GM12878 (cell line): ENCODE results near the gene COL4A1. TPM values are rescaled to one million over a fixed set of nuclear protein-coding genes. Genes with fewer than 3 reads are reported as not detected.

Experiments
- ATAC-seq: fragments of 200-7000 bp; cut with Tn5 transposase; 3 replicates; pipeline ENCODE4 v1.9.1; 2020; ENCODE audit warnings: mild to moderate bottlenecking, moderate library complexity
- BruUV-seq: library from RNA; stranded (reverse); fragments of 400-500 nt; replicated peaks from 2 replicates; lab custom pipeline; 2021; lab: Mats Ljungman, UMichigan
- CTCF ChIA-PET: fragments of 300-600 bp; sonication (Branson Sonifier 250); formaldehyde crosslinking; extraction: SDS; loops from one replicate; lab custom pipeline; 2021; ENCODE audit warnings: inconsistent platforms; lab: Yijun Ruan, JAX
- POLR2A ChIA-PET: fragments of 350-600 bp; formaldehyde crosslinking; extraction: SDS; loops from one replicate; lab custom pipeline; 2021; ENCODE audit warnings: inconsistent platforms; lab: Charles Lee
- RAD21 ChIA-PET: fragments of 300-600 bp; sonication (Branson Sonifier 250); formaldehyde crosslinking; loops from one replicate; lab custom pipeline; 2023; ENCODE audit warnings: antibody characterized with exemption; ENCODE audit not compliant: unreplicated experiment; lab: Charles Lee
- SMC1A ChIA-PET: fragments of 300-600 bp; sonication (Branson Sonifier 250); formaldehyde crosslinking; loops from one replicate; lab custom pipeline; 2023; ENCODE audit not compliant: unreplicated experiment, uncharacterized antibody; lab: Charles Lee
- DNase-seq: peaks from one replicate; pipeline ENCODE4 v3.0.0-alpha.2; 2011; ENCODE audit warnings: low read depth, low spot score
- FAIRE-seq: peaks from 3 replicates; lab custom pipeline; 2011; peaks lifted over from hg19 to GRCh38; lab: Jason Lieb, UNC
- H2AFZ ChIP-seq: 2 replicates; pipeline ENCODE4 v1.6.0; 2011; ENCODE audit warnings: low read depth, low read length, control low read depth; ENCODE audit not compliant: control insufficient read depth
- H3K27ac ChIP-seq: 2 replicates; pipeline ENCODE4 v1.5.1; 2011; ENCODE audit warnings: control low read depth; ENCODE audit not compliant: control insufficient read depth, insufficient read depth
- H3K27me3 ChIP-seq, 2 experiments: replicated peaks in 1 of 2; 2 replicates each; pipeline versions ENCODE4 v1.6.0 to v1.6.1; 2011; ENCODE audit warnings: low read length in 1 of 2; ENCODE audit not compliant: control insufficient read depth in 2 of 2, insufficient read depth in 2 of 2
- H3K36me3 ChIP-seq, 2 experiments: 2 replicates each; pipeline ENCODE4 v1.5.1; 2011; ENCODE audit warnings: low read length in 1 of 2; ENCODE audit not compliant: control insufficient read depth in 2 of 2, insufficient read depth in 2 of 2
- H3K4me1 ChIP-seq: 2 replicates; pipeline ENCODE4 v1.6.1; 2011; ENCODE audit warnings: mild to moderate bottlenecking, low read length, moderate library complexity, mixed read lengths; ENCODE audit not compliant: control insufficient read depth, insufficient read depth
- H3K4me2 ChIP-seq: 2 replicates; pipeline ENCODE4 v1.6.0; 2011; ENCODE audit warnings: control low read depth; ENCODE audit not compliant: control insufficient read depth, insufficient read depth
- H3K4me3 ChIP-seq: fragments of 200-600 bp; sonication (generic); 2 replicates; pipeline ENCODE4 v1.5.1; 2016
- H3K79me2 ChIP-seq: 2 replicates; pipeline ENCODE4 v1.6.0; 2011; ENCODE audit warnings: low read length; ENCODE audit not compliant: control insufficient read depth, insufficient read depth
- H3K9ac ChIP-seq: 2 replicates; pipeline ENCODE4 v1.8.0; 2011; ENCODE audit warnings: low read length, control low read depth, mixed read lengths; ENCODE audit not compliant: control insufficient read depth, insufficient read depth
- H3K9me3 ChIP-seq: replicated peaks from 3 replicates; pipeline ENCODE4 v1.5.1; 2011; ENCODE audit warnings: mild to moderate bottlenecking, low read length; ENCODE audit not compliant: control insufficient read depth, insufficient read depth
- H4K20me1 ChIP-seq: 2 replicates; pipeline ENCODE4 v1.6.0; 2011; ENCODE audit not compliant: control insufficient read depth, insufficient read depth
- ATF7 ChIP-seq: fragments of 450-650 bp; IDR thresholded peaks from 2 replicates; pipeline ENCODE4 v1.6.1; 2016; ENCODE audit warnings: low read depth, mild to moderate bottlenecking
- EGR1 ChIP-seq, 2 experiments: IDR thresholded peaks; 1 replicate in 1 of 2; 2 replicates in 1 of 2; pipeline ENCODE4 v1.6.1; 2011 to 2012; ENCODE audit warnings: low read depth in 2 of 2, low read length in 2 of 2, borderline replicate concordance in 1 of 2, mild to moderate bottlenecking in 1 of 2, moderate library complexity in 1 of 2
- IKZF2 ChIP-seq, 2 experiments: fragments of 450-650 bp; IDR thresholded peaks; 2 replicates each; pipeline ENCODE4 v1.6.1; 2017; ENCODE audit warnings: mild to moderate bottlenecking in 2 of 2, moderate library complexity in 2 of 2
- MXI1 ChIP-seq: fragments of 150-350 bp; IDR thresholded peaks from 2 replicates; pipeline ENCODE4 v1.6.1; 2011; ENCODE audit warnings: low read depth, mild to moderate bottlenecking, inconsistent platforms, low read length, improper control_type of control experiment
- RAD21 ChIP-seq: IDR thresholded peaks from 2 replicates; pipeline ENCODE4 v1.6.1; 2011; ENCODE audit warnings: mild to moderate bottlenecking, low read depth, low read length, moderate library complexity; ENCODE audit not compliant: insufficient read depth
- WGBS: methylation state at CpG from one replicate; pipeline ENCODE4 v1.1.6; 2016; ENCODE audit warnings: low lambda C conversion rate; ENCODE audit not compliant: insufficient replicate concordance, insufficient coverage; ENCODE audit errors: missing lambda C conversion rate; 5-methylcytosine and 5-hydroxymethylcytosine counted together
- in situ Hi-C: fragments of 300-500 bp; cut with MboI; formaldehyde crosslinking; loops from 9 replicates; pipeline ENCODE4 v1.14.3; 2018; ENCODE audit warnings: mixed read lengths
- intact Hi-C: fragments of 100-400 bp; cut with micrococcal nuclease; formaldehyde crosslinking; loops from one replicate; pipeline ENCODE4 v1.14.2; 2022; ENCODE audit not compliant: unreplicated experiment
- polyA plus RNA-seq, 11 experiments: library from polyadenylated mRNA; depleted of rRNA in 4 of 11; unstranded in 6 of 11; stranded (reverse) in 5 of 11; fragments of >200 nt; fragmentation: Nextera tagmentation in 4 of 11; fragmentation: Illumina TruSeq in 1 of 11; extraction: Ambion mirVana in 4 of 11; extraction: Trizol in 1 of 11; gene quantifications; 1 replicate in 1 of 11; 2 replicates in 10 of 11; pipeline versions ENCODE4 v1.2.1 to v1.2.3, GENCODE V29; 2011 to 2016; ENCODE audit warnings: inconsistent platforms in 2 of 11, missing spikeins in 2 of 11, low read depth in 1 of 11
- total RNA-seq, 4 experiments: library from RNA; depleted of rRNA in 3 of 4; stranded (reverse); fragments of >200 nt in 3 of 4; fragmentation: Illumina TruSeq in 1 of 4; extraction: Trizol in 1 of 4; gene quantifications; 2 replicates each; pipeline versions ENCODE4 v1.2.1 to v1.2.3, GENCODE V29; 2013 to 2021
- TF ChIP-seq, protein P1 (sequence below): IDR thresholded peaks from 2 replicates; pipeline ENCODE4 v1.6.1; 2011; ENCODE audit warnings: borderline replicate concordance, low read depth, mild to moderate bottlenecking, moderate library complexity, low read length; ENCODE audit not compliant: insufficient read depth, poor library complexity, severe bottlenecking
- TF ChIP-seq, protein P2 (sequence below): fragments of 450-650 bp; formaldehyde crosslinking; IDR thresholded peaks from 2 replicates; pipeline ENCODE4 v1.4.0; 2022; ENCODE audit warnings: mild to moderate bottlenecking, moderate library complexity

COL4A1 gene
- total and polyA plus RNA-seq, 10 of the 15 experiments (the other 5 are each of a cell fraction or from before 2014, with no cell fraction given), result 0.07 to 0.31 (median 0.13) TPM; not detected in 6

DNA sequence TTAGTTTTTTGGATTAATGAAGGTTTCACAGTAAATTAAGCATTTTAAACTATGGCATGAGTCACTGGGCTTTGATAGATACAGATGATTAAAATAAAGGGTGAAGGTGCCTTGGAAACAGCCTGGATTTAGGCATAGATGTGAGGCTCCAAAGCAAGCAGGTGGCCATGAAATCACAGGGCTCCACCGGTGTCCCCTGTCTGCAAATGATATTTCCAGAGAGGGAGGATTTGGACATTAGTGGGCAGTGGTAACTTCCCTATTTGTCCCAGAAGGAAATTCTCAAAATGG lies 127.2 kb downstream of the COL4A1 start:
- intact Hi-C loops, result no loop called here
- Histone ChIP-seq H3K79me2 (no peaks in the 10 kb centered on the region), H3K36me3 (no peaks in the 10 kb centered on the region), H3K4me1 (no peaks in the 10 kb centered on the region), H3K27ac (no peak overlapping the region), H3K9me3 (no peaks in the 10 kb centered on the region), H3K27me3 (no peaks in the 10 kb centered on the region; a peak in 1 of 4 replicates), H3K4me3 (no peak overlapping the region), H3K4me2 (no peak overlapping the region)
- no peak for DNase-seq
- ChIA-PET RAD21 (no interaction called here), SMC1A (no interaction called here), CTCF (no interaction called here), POLR2A (no interaction called here)
- no peak for ATAC-seq
- no peak for FAIRE-seq
- no TSS peak for BruUV-seq
- TF ChIP-seq, protein P1, sequence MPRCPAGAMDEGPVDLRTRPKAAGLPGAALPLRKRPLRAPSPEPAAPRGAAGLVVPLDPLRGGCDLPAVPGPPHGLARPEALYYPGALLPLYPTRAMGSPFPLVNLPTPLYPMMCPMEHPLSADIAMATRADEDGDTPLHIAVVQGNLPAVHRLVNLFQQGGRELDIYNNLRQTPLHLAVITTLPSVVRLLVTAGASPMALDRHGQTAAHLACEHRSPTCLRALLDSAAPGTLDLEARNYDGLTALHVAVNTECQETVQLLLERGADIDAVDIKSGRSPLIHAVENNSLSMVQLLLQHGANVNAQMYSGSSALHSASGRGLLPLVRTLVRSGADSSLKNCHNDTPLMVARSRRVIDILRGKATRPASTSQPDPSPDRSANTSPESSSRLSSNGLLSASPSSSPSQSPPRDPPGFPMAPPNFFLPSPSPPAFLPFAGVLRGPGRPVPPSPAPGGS, result no peak
- no peak for TF ChIP-seq IKZF2 (IDR thresholded peaks at IDR 0.05)
- no peak for TF ChIP-seq EGR1 (IDR thresholded peaks at IDR 0.05; ENCODE audit: borderline replicate concordance in 1 of 2, low read depth in 2 of 2, low read length in 2 of 2)
- TF ChIP-seq ATF7, result no peak
- TF ChIP-seq MXI1, result no peak
- no peak for TF ChIP-seq RAD21
- TF ChIP-seq, protein P2, sequence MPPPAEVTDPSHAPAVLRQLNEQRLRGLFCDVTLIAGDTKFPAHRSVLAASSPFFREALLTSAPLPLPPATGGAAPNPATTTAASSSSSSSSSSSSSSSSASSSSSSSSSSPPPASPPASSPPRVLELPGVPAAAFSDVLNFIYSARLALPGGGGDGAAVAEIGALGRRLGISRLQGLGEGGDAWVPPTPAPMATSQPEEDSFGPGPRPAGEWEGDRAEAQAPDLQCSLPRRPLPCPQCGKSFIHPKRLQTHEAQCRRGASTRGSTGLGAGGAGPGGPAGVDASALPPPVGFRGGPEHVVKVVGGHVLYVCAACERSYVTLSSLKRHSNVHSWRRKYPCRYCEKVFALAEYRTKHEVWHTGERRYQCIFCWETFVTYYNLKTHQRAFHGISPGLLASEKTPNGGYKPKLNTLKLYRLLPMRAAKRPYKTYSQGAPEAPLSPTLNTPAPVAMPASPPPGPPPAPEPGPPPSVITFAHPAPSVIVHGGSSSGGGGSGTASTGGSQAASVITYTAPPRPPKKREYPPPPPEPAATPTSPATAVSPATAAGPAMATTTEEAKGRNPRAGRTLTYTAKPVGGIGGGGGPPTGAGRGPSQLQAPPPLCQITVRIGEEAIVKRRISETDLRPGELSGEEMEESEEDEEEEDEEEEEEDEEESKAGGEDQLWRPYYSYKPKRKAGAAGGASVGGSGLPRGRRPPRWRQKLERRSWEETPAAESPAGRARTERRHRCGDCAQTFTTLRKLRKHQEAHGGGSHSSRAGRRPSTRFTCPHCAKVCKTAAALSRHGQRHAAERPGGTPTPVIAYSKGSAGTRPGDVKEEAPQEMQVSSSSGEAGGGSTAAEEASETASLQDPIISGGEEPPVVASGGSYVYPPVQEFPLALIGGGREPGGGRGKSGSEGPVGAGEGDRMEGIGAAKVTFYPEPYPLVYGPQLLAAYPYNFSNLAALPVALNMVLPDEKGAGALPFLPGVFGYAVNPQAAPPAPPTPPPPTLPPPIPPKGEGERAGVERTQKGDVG (CRISPR knock-in tag), result no peak
- TF ChIP-seq, all 136 proteins: peak for 0
- Histone ChIP-seq H4K20me1 (no peaks in the 10 kb centered on the region), H2AFZ (no peak overlapping the region), H3K9ac (no peak overlapping the region)
- in situ Hi-C loops, result no loop called here
- 15% methylated on average over 1 of the region's 1 CpG for WGBS
